Measurements from ENCODE around the gene HMGB2. TPM values are rescaled to one million over a fixed set of nuclear protein-coding genes. Genes with fewer than 3 reads are reported as not detected.

The HMGB2 gene
- total RNA-seq, 1 experiment from 2014 or later = 326 TPM

- no peaks in the 10 kb centered on the region for H3K9me3 Mint-ChIP-seq (ENCODE audit: unreplicated experiment)
- peaks cover 52% of the 10 kb centered on the region for H3K36me3 Mint-ChIP-seq (ENCODE audit: insufficient read depth, unreplicated experiment)
- TF ChIP-seq CTCF (IDR thresholded peaks at IDR 0.05; ENCODE audit: insufficient read depth in 1 of 2, low read depth in 1 of 2, low read length in 1 of 2, severe bottlenecking in 1 of 2, unreplicated experiment in 1 of 2) = no peak
- Histone ChIP-seq H3K36me3 (ENCODE audit: control insufficient read depth, insufficient read depth, low read length) (no peaks in the 10 kb centered on the region; the same call in 1 of the 2 replicates), H3K9me3 (no peaks in the 10 kb centered on the region), H3K27me3 (replicated peaks; ENCODE audit: control insufficient read depth, insufficient read depth, low read length) (no peaks in the 10 kb centered on the region), H3K4me3 (ENCODE audit: low read depth, low read length) (peak overlapping the region; percentile 62), H3K4me1 (peaks cover 14% of the 10 kb centered on the region)
- H3K4me1 Mint-ChIP-seq (ENCODE audit: low read depth, unreplicated experiment) = peaks cover 15% of the 10 kb centered on the region
- TSS peak; percentile 71 for BruUV-seq (replicated peaks)
- intact Hi-C loops (cut with micrococcal nuclease; ENCODE audit: unreplicated experiment) = loop anchor here (1.0 to 10.0 kb wide), 3 partner anchors 10 to 860 kb away; partner anchors contain the start of gene SAP30
- ChIA-PET CTCF (interaction anchor here (0.6 to 1.2 kb wide), 5 partner anchors 16 to 114 kb away, joined by 3 to 20 read pairs (median 4); partner anchors contain the start of gene SAP30), POLR2A (interaction anchor here (0.6 to 3.1 kb wide), 11 partner anchors 11 to 600 kb away, joined by 3 to 113 read pairs (median 7); partner anchors contain the start of genes GALNT7 and SAP30)
- DNase-seq = peak; percentile 91 to 92
- no peaks in the 10 kb centered on the region for H3K27me3 Mint-ChIP-seq (ENCODE audit: insufficient read depth, unreplicated experiment)
- peak overlapping the region; percentile 86 for H3K4me3 Mint-ChIP-seq (ENCODE audit: unreplicated experiment)
- peak overlapping the region; percentile 98 for H3K27ac Mint-ChIP-seq (ENCODE audit: unreplicated experiment)
These were observed 964 bp upstream of the HMGB2 start for GRCh38 chr4:173334891-173335752.

GRCh38 chr4:173333658-173334084 lies 487 bp downstream of the HMGB2 start:
- Mint-ChIP-seq H3K27ac (ENCODE audit: unreplicated experiment) (peak overlapping the region; percentile 98), H3K9me3 (ENCODE audit: unreplicated experiment) (no peaks in the 10 kb centered on the region), H3K4me1 (ENCODE audit: low read depth, unreplicated experiment) (peaks cover 15% of the 10 kb centered on the region), H3K4me3 (ENCODE audit: unreplicated experiment) (peak overlapping the region; percentile 86), H3K27me3 (ENCODE audit: insufficient read depth, unreplicated experiment) (no peaks in the 10 kb centered on the region), H3K36me3 (ENCODE audit: insufficient read depth, unreplicated experiment) (peaks cover 53% of the 10 kb centered on the region)
- ChIA-PET POLR2A (interaction anchor here (1.0 to 3.1 kb wide), 4 partner anchors 12 to 165 kb away, joined by 7 to 113 read pairs (median 16); partner anchors contain the start of genes GALNT7 and SAP30), CTCF (interaction anchor here (0.5 to 1.3 kb wide), 5 partner anchors 12 to 84 kb away, joined by 3 to 20 read pairs (median 3); partner anchors contain the start of gene SAP30)
- DNase-seq = peak in 1 of 2 experiments; percentile 39
- Histone ChIP-seq H3K36me3 (ENCODE audit: control insufficient read depth, insufficient read depth, low read length) (no peaks in the 10 kb centered on the region; the same call in 1 of the 2 replicates), H3K9me3 (no peaks in the 10 kb centered on the region), H3K4me3 (ENCODE audit: low read depth, low read length) (peak overlapping the region; percentile 84), H3K4me1 (peaks cover 14% of the 10 kb centered on the region), H3K27me3 (replicated peaks; ENCODE audit: control insufficient read depth, insufficient read depth, low read length) (no peaks in the 10 kb centered on the region)
- TF ChIP-seq CTCF (IDR thresholded peaks at IDR 0.05; ENCODE audit: insufficient read depth in 1 of 2, low read depth in 1 of 2, low read length in 1 of 2, severe bottlenecking in 1 of 2, unreplicated experiment in 1 of 2) = no peak
- BruUV-seq (replicated peaks) = no TSS peak
- intact Hi-C loops (cut with micrococcal nuclease; ENCODE audit: unreplicated experiment) = loop anchor here (1.0 to 10.0 kb wide), 2 partner anchors 37 to 861 kb away; partner anchors contain the start of gene SAP30

Measured in Caco-2 (cell line).